ENCODE results near the gene CORO2B. TPM values are rescaled to one million over a fixed set of nuclear protein-coding genes. Genes with fewer than 3 reads are reported as not detected.

Gene CORO2B
- total and polyA plus RNA-seq, 9 of the 15 experiments (the other 6 are each of a cell fraction or from before 2014, with no cell fraction given): not detected

GRCh38 chr15:68620721-68621527, 42.1 kb downstream of the CORO2B start:
- no peak for DNase-seq (ENCODE audit: extremely low read depth in 1 of 4, low spot score in 3 of 4)
- Histone ChIP-seq H3K4me1 (replicated peaks in 1 of 2; ENCODE audit: control insufficient read depth in 2 of 2, insufficient read depth in 2 of 2, low read length in 2 of 2) (0 out of 5 replicates have a peak, but pooled peaks cover 0 to 3% of the 10 kb centered on the region in 2 experiments), H3K9ac (ENCODE audit: insufficient read depth in 1 of 2, low read depth in 2 of 2, low read length in 2 of 2) (no peak overlapping the region), H3K79me2 (ENCODE audit: control insufficient read depth, insufficient read depth, low read length) (no peaks in the 10 kb centered on the region), H3K4me3 (no peak overlapping the region), H3K9me3 (replicated peaks; ENCODE audit: control insufficient read depth, insufficient read depth, low read depth, low read length) (no peaks in the 10 kb centered on the region), H3K36me3 (ENCODE audit: control insufficient read depth, insufficient read depth, low read length) (no peaks in the 10 kb centered on the region), H3K27me3 (ENCODE audit: control insufficient read depth in 2 of 2, insufficient read depth in 2 of 2, low read length in 2 of 2) (peaks cover 20 to 44% of the 10 kb centered on the region in 2 experiments), H2AFZ (ENCODE audit: low read depth, low read length) (no peak overlapping the region), H3K27ac (ENCODE audit: extremely low read depth, low read depth, low read length) (no peak overlapping the region), H4K20me1 (replicated peaks; ENCODE audit: control insufficient read depth, insufficient read depth, low read length) (peaks cover 4% of the 10 kb centered on the region; the same call in 1 of the 2 replicates), H3K9me1 (ENCODE audit: control insufficient read depth, insufficient read depth, low read length) (no peaks in the 10 kb centered on the region), H3K4me2 (ENCODE audit: insufficient read depth, low read length) (no peak overlapping the region)
- peak; percentile 60 for ATAC-seq
- POLR2A ChIA-PET: interaction anchor here (0.6 kb wide), 1 partner anchor 26 kb away, joined by 4 read pairs; no protein-coding TSS in a partner anchor
- intact Hi-C loops (cut with micrococcal nuclease) (no loop called here), in situ Hi-C loops (cut with MboI) (no loop called here)
- FAIRE-seq: no peak
- CTCF ChIA-PET (ENCODE audit: low intra/inter-chr PET ratio): no interaction called here
- no TSS peak for BruUV-seq (replicated peaks)
- 5% methylated on average over 19 of the region's 19 CpGs for WGBS (ENCODE audit: insufficient coverage, low coverage, missing lambda C conversion rate)
- TF ChIP-seq, protein P1, sequence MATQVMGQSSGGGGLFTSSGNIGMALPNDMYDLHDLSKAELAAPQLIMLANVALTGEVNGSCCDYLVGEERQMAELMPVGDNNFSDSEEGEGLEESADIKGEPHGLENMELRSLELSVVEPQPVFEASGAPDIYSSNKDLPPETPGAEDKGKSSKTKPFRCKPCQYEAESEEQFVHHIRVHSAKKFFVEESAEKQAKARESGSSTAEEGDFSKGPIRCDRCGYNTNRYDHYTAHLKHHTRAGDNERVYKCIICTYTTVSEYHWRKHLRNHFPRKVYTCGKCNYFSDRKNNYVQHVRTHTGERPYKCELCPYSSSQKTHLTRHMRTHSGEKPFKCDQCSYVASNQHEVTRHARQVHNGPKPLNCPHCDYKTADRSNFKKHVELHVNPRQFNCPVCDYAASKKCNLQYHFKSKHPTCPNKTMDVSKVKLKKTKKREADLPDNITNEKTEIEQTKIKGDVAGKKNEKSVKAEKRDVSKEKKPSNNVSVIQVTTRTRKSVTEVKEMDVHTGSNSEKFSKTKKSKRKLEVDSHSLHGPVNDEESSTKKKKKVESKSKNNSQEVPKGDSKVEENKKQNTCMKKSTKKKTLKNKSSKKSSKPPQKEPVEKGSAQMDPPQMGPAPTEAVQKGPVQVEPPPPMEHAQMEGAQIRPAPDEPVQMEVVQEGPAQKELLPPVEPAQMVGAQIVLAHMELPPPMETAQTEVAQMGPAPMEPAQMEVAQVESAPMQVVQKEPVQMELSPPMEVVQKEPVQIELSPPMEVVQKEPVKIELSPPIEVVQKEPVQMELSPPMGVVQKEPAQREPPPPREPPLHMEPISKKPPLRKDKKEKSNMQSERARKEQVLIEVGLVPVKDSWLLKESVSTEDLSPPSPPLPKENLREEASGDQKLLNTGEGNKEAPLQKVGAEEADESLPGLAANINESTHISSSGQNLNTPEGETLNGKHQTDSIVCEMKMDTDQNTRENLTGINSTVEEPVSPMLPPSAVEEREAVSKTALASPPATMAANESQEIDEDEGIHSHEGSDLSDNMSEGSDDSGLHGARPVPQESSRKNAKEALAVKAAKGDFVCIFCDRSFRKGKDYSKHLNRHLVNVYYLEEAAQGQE (IDR thresholded peaks at IDR 0.05; ENCODE audit: borderline replicate concordance): no peak
- TF ChIP-seq, protein P1 (CRISPR knock-in tag; IDR thresholded peaks at IDR 0.05; ENCODE audit: low read depth): no peak
- TF ChIP-seq SIN3A (IDR thresholded peaks at IDR 0.05; ENCODE audit: borderline replicate concordance in 2 of 2, control insufficient read depth in 1 of 2, low read depth in 2 of 2, low read length in 2 of 2): no peak
- TF ChIP-seq PCBP2 (IDR thresholded peaks at IDR 0.05; ENCODE audit: low read depth, low read length, poor library complexity, severe bottlenecking): no peak
- TF ChIP-seq, protein P2, sequence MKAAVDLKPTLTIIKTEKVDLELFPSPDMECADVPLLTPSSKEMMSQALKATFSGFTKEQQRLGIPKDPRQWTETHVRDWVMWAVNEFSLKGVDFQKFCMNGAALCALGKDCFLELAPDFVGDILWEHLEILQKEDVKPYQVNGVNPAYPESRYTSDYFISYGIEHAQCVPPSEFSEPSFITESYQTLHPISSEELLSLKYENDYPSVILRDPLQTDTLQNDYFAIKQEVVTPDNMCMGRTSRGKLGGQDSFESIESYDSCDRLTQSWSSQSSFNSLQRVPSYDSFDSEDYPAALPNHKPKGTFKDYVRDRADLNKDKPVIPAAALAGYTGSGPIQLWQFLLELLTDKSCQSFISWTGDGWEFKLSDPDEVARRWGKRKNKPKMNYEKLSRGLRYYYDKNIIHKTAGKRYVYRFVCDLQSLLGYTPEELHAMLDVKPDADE (conservative IDR thresholded peaks at IDR 0.05; ENCODE audit: control insufficient read depth, low read depth, low read length): no peak
- no peak for TF ChIP-seq CBX1 (IDR thresholded peaks at IDR 0.05; ENCODE audit: low read depth)
- no peak for TF ChIP-seq BHLHE40 (IDR thresholded peaks at IDR 0.05; ENCODE audit: low read length)
- TF ChIP-seq POLR2AphosphoS5 (IDR thresholded peaks at IDR 0.05; ENCODE audit: control insufficient read depth, insufficient read depth, low read depth, low read length): no peak
- no peak for TF ChIP-seq GMEB1 (CRISPR knock-in tag; IDR thresholded peaks at IDR 0.05)
- no peak for TF ChIP-seq TCF7 (IDR thresholded peaks at IDR 0.05; ENCODE audit: borderline replicate concordance)

All from K562 (cell line).